Neural crest cell (in vitro differentiated cells): ENCODE data around the gene GDF7. TPM values are rescaled to one million over a fixed set of nuclear protein-coding genes. Genes with fewer than 3 reads are reported as not detected.

Source experiments
- DNase-seq: peaks from one replicate; pipeline ENCODE4 v3.0.0; 2021; ENCODE audit warnings: low read depth, mixed read lengths, low spot score
- H3K27ac Mint-ChIP-seq: one replicate; pipeline ENCODE4 v1.8.0; 2021; ENCODE audit warnings: mild to moderate bottlenecking, mixed read lengths; ENCODE audit not compliant: unreplicated experiment
- H3K27me3 Mint-ChIP-seq: 2 replicates; pipeline ENCODE4 v1.8.0; 2021; ENCODE audit warnings: low read depth, mild to moderate bottlenecking, mixed read lengths
- H3K36me3 Mint-ChIP-seq: 2 replicates; pipeline ENCODE4 v1.8.0; 2021; ENCODE audit warnings: low read depth, mild to moderate bottlenecking, mixed read lengths
- H3K4me1 Mint-ChIP-seq: 2 replicates; pipeline ENCODE4 v1.8.0; 2021; ENCODE audit warnings: mixed read lengths
- H3K4me3 Mint-ChIP-seq: one replicate; pipeline ENCODE4 v1.8.0; 2021; ENCODE audit warnings: mild to moderate bottlenecking, mixed read lengths
- H3K9me3 Mint-ChIP-seq: 2 replicates; pipeline ENCODE4 v1.8.0; 2021; ENCODE audit warnings: mixed read lengths
- total RNA-seq: library from RNA; stranded (reverse); gene quantifications from 2 replicates; pipeline ENCODE4 v1.2.1, GENCODE V29; 2021
- TF ChIP-seq, protein P1 (sequence below): fragments of 200-600 bp; sonication (generic); conservative IDR thresholded peaks from 2 replicates; pipeline ENCODE4 v1.5.0; 2021; ENCODE audit warnings: antibody characterized with exemption, mild to moderate bottlenecking

GDF7 gene
- total RNA-seq, 1 donor from 2014 or later = 0.40 TPM

DNA sequence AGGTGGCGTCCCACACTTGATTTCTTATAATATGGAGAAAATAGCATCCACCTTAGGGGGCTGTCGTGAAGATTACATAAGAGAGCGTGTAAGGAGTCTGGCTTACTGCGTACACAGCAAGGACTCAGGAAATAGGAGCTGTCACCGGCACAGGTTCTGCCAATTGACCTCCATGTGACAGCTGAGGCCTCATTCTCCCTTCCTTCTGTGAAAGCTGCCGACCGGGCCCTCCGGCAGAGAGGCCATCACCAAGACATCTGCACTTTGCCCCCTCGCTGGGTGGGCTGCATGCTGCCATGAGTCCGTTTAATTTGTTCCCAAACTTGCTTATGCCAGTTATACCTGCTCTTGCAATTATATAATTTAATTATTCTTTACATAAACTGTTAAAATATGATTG lies 43.7 kb upstream of the GDF7 start:
- H3K9me3 Mint-ChIP-seq = no peaks in the 10 kb centered on the region
- DNase-seq = no peak
- peaks cover 6% of the 10 kb centered on the region for H3K36me3 Mint-ChIP-seq
- H3K4me3 Mint-ChIP-seq = no peak overlapping the region
- peaks cover 6% of the 10 kb centered on the region for H3K27me3 Mint-ChIP-seq
- TF ChIP-seq, protein P1, sequence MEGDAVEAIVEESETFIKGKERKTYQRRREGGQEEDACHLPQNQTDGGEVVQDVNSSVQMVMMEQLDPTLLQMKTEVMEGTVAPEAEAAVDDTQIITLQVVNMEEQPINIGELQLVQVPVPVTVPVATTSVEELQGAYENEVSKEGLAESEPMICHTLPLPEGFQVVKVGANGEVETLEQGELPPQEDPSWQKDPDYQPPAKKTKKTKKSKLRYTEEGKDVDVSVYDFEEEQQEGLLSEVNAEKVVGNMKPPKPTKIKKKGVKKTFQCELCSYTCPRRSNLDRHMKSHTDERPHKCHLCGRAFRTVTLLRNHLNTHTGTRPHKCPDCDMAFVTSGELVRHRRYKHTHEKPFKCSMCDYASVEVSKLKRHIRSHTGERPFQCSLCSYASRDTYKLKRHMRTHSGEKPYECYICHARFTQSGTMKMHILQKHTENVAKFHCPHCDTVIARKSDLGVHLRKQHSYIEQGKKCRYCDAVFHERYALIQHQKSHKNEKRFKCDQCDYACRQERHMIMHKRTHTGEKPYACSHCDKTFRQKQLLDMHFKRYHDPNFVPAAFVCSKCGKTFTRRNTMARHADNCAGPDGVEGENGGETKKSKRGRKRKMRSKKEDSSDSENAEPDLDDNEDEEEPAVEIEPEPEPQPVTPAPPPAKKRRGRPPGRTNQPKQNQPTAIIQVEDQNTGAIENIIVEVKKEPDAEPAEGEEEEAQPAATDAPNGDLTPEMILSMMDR = no peak
- peaks cover 44% of the 10 kb centered on the region for H3K4me1 Mint-ChIP-seq
- H3K27ac Mint-ChIP-seq = no peak overlapping the region

DNA sequence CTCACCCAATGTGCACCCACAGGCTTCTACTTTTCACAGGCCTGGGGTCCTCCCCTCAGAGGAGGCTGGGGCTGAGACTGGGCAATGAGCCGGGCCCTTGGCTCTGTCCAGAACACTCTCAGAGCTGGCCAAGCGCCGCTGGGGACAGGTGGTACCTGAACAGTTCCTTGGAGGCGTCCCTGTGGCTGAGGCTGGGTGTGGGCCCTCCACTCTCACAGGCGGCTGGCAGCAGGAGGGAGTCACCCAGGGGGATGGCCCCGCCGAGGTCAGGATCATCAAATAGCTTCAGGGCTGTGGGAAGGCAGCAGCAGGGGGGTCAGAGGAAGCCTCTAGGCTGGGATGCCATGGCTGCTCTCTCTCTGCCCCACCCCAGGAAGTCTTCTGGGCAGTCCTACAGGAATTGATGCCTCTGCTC lies 43.2 kb upstream of the GDF7 start:
- no peak overlapping the region for H3K4me3 Mint-ChIP-seq

DNA sequence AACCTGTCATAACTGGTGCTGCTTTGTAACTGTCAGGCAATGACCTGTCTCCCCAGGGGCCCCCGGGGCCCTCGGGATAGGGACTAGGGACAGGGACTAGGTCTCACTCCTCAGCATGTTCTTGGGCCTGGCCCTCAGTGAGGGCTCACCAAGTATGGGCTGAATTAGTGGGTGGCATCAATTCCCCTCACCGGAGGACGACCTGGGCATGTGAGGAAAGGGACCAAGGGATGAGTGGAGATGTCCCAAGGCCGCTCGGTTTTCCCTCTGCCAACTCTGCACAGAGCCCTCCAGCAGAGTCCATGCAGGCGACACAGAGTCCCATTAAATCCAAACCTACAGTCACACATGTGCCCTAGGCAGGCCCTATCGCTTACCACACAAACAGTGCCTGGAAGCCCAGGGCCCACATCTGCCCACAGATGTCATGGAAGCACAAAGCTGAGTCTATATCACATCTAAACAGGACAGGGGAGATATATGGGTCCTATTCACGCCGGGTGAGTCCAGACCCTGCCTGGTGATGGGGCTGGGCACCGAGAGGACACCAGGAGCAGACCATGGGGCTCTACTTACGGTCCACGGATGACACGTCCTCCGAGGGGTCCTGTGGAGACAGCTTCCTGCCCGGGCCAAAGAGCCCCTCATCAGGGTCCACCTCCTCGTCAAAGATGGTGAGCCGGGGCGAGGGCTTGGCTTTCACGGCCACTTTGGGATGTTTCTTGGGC lies 42.6 kb upstream of the GDF7 start:
- DNase-seq = no peak
- H3K27me3 Mint-ChIP-seq = peaks cover 8% of the 10 kb centered on the region
- TF ChIP-seq, protein P1 = no peak

More for the DNA sequence above, 43.2 kb upstream of the GDF7 start:
- Mint-ChIP-seq H3K36me3 (peaks cover 6% of the 10 kb centered on the region), H3K27ac (no peak overlapping the region), H3K4me1 (peaks cover 49% of the 10 kb centered on the region), H3K9me3 (no peaks in the 10 kb centered on the region), H3K27me3 (peaks cover 8% of the 10 kb centered on the region)
- DNase-seq = no peak
- TF ChIP-seq, protein P1 = no peak

DNA sequence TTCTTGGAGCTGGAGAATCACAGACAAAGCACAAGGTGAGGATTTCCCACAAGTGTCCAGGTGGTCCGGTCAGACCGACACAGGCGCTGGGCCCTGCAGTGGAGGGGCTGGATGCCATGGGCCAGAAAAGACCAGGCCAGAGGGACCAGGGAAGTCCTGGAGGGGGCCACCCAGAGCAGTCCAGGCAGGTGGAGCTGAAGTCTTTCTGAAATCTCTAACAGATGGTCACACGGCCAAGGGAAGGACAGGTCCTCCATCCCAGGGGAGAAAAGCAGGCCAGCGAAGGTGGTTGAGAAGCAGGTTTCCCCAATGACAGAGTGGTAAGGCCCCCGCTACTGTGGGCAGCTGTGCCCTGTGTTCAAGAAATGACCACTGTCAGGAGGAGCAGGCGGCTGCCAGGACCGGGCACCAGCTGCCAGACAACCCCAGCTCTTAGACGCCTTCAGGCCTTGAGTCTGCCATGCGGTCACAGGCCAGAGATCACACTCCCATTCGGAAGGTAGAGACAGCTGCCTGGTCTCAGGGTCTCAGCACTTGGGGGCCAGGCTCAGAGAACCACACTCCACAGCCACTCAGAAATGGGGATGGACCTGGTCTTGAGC lies 42.0 kb upstream of the GDF7 start:
- no peaks in the 10 kb centered on the region for H3K9me3 Mint-ChIP-seq
- no peak for DNase-seq
- peaks cover 8% of the 10 kb centered on the region for H3K27me3 Mint-ChIP-seq
- H3K4me3 Mint-ChIP-seq = no peak overlapping the region
- H3K36me3 Mint-ChIP-seq = peaks cover 6% of the 10 kb centered on the region
- peaks cover 53% of the 10 kb centered on the region for H3K4me1 Mint-ChIP-seq
- TF ChIP-seq, protein P1 = no peak
- no peak overlapping the region for H3K27ac Mint-ChIP-seq

More for the DNA sequence above, 42.6 kb upstream of the GDF7 start:
- Mint-ChIP-seq H3K36me3 (peaks cover 6% of the 10 kb centered on the region), H3K4me1 (peaks cover 52% of the 10 kb centered on the region), H3K4me3 (no peak overlapping the region), H3K9me3 (no peaks in the 10 kb centered on the region), H3K27ac (no peak overlapping the region)

DNA sequence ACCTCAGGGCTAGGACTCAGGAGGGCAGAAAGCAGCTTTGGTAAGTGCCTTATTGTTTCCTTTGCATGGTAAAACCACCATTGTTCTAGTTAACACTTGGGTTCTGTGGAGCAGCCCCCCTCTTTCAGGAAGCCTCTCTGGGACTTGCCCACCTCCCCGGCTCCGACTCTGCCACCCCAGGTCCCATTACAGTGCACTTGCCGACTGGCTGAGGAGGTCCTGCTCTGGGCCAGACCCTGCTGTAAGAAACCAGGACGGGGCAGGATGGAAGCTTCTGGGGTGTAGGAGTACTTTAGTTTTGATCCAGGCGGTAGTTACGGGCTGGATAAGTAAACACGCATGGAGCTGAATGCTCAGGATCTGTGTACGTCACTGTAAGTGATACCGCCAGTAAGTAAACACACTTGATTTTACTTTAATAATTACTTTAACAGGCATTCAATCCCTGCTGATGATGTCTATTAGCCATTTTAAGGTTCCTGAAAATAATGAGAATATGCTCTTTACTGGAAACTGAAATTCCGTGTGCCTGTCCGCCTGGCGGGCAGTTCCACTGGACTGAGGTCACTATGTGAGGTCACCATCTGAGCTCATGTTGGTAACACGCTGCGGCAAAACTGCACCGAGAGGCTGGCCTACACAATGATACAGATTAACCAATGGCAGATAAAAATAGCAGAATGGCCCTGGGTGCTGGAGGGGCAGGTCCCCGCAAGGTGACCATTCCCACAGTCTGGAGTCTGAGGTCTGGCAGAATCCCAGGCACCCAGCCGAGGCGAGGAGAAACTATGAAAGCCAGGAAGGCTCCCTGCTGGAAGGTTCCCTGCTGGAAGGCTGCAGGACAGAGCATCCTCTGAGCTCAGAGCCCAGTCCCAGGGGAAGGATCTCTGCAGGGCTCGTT lies 41.2 kb upstream of the GDF7 start:
- H3K27ac Mint-ChIP-seq = peak overlapping the region; percentile 32
- peaks cover 4% of the 10 kb centered on the region for H3K27me3 Mint-ChIP-seq
- no peaks in the 10 kb centered on the region for H3K9me3 Mint-ChIP-seq
- peak overlapping the region; percentile 3 for H3K4me3 Mint-ChIP-seq
- peaks cover 47% of the 10 kb centered on the region for H3K4me1 Mint-ChIP-seq
- DNase-seq = no peak
- peaks cover 1% of the 10 kb centered on the region for H3K36me3 Mint-ChIP-seq
- TF ChIP-seq, protein P1 = no peak
